T-helper 1 cell (primary cell): ENCODE data around the gene ARL15.

Experiments used
- DNase-seq, 5 donors: peaks; one replicate each; pipeline ENCODE4 v3.0.0-alpha.2; 2012 to 2020

Gene ARL15

GRCh38 chr5:54282876-54283275 lies 27.5 kb downstream of the ARL15 start:
- no peak for DNase-seq

GRCh38 chr5:54281960-54282692 lies 28.2 kb downstream of the ARL15 start:
- DNase-seq = no peak

- DNase-seq = no peak
These were observed 30.4 kb downstream of the ARL15 start for GRCh38 chr5:54279960-54280359.

- DNase-seq = no peak
These were observed 31.2 kb downstream of the ARL15 start for GRCh38 chr5:54278979-54279717.

GRCh38 chr5:54278036-54278830 lies 32.1 kb downstream of the ARL15 start:
- DNase-seq = no peak

- DNase-seq = no peak
These were observed 34.3 kb downstream of the ARL15 start for GRCh38 chr5:54276048-54276447.

GRCh38 chr5:54275361-54275760 lies 35.0 kb downstream of the ARL15 start:
- no peak for DNase-seq

GRCh38 chr5:54274944-54275343 lies 35.4 kb downstream of the ARL15 start:
- no peak for DNase-seq

GRCh38 chr5:54273715-54274114 lies 36.7 kb downstream of the ARL15 start:
- DNase-seq = no peak

GRCh38 chr5:54272746-54273145 lies 37.6 kb downstream of the ARL15 start:
- no peak for DNase-seq

GRCh38 chr5:54270326-54270725 lies 40.0 kb downstream of the ARL15 start:
- DNase-seq = no peak

GRCh38 chr5:54264574-54264973 lies 45.8 kb downstream of the ARL15 start:
- no peak for DNase-seq

GRCh38 chr5:54263447-54263846 lies 46.9 kb downstream of the ARL15 start:
- DNase-seq = no peak

- DNase-seq = no peak
These were observed 48.8 kb downstream of the ARL15 start for GRCh38 chr5:54261596-54261995.

GRCh38 chr5:54259981-54260380 lies 50.4 kb downstream of the ARL15 start:
- no peak for DNase-seq

- DNase-seq = no peak
These were observed 51.3 kb downstream of the ARL15 start for GRCh38 chr5:54259090-54259489.

GRCh38 chr5:54257366-54258118 lies 52.8 kb downstream of the ARL15 start:
- no peak for DNase-seq

- DNase-seq = no peak
These were observed 55.7 kb downstream of the ARL15 start for GRCh38 chr5:54254482-54255198.

GRCh38 chr5:54251981-54252380 lies 58.4 kb downstream of the ARL15 start:
- no peak for DNase-seq

GRCh38 chr5:54249210-54250028 lies 61.0 kb downstream of the ARL15 start:
- peak in 1 of 5 donors; percentile 8 for DNase-seq

GRCh38 chr5:54247226-54247625 lies 63.1 kb downstream of the ARL15 start:
- DNase-seq = no peak
